HS-27A (cell line): ENCODE measurements around the gene ZNRF3.
"Not testable (repeated sequence)": the region's sequence is repeated elsewhere in the genome, so short reads cannot be mapped to it uniquely, and the experiment has no call there.

Experiments
- DNase-seq: peaks from one replicate; pipeline ENCODE4 v3.0.0-alpha.2; 2012; ENCODE audit warnings: low read depth, missing footprints

Gene ZNRF3

DNA sequence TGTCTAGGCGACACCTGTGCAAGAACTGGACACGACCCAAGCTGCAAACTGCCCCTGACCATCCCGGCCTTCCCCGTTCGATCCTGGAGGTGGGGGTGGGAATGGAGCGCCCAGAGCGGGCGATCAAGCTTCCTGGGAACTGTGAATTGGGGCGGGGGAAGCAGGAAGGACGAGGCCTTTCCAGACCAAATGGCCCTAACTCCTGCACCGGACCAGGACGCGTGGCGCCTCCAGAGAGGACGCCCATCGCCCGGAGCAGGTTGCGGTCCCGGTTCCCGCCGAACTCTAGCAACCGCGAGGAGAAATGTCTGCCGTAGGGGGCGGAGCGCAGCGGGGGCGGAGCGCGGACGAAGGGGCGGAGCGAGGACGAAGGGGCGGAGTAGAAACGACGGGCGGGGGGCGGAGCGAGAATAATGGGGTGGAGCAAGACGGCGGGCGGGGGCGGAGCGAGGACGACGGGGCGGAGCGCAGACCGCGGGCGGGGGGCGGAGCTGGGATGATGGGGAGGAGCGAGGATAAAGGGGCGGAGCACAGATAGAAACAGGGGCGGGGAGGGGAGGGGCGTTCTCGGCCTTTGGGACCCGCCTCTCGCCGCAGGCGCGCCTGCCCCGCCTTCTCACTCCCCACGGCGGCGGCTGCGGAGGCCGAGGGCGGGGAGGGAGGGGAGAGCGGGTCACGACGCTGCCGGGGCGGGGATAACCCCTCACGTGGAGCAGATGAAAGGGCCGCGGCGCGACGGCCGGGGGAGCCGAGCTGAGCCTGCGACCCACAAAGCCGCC, at the start of gene ZNRF3:
Gene ZNRF3 (plus strand): TSS at position 695 of the 779 bp plus-strand sequence. CDS start 195 bp downstream, outside the sequence.
- DNase-seq, result peak; percentile 48

GRCh38 chr22:28835630-28836189, 47.7 kb upstream of the ZNRF3 start:
- DNase-seq, result no peak

- no peak for DNase-seq
Measured at GRCh38 chr22:28837640-28838039, 45.7 kb upstream of the ZNRF3 start.

DNA sequence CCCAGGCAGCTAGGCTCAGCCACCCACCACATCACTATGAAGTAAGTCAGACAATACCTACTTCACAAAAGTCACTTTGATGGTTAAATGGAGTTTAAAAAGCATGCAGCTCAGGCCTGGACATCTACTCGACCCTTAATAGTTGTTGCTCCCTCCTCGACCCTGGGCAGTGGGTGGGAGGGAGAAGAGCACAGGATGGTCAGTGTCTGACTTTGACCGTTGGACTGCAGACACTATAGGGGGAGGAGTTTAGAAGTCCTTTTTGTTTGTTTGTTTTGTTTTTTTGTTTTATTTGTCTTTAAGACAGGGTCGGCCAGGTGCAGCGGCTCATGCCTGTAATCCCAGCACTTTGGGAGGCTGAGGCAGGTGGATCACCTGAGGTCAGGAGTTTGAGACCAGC, 44.4 kb upstream of the ZNRF3 start:
- DNase-seq, result no peak

DNA sequence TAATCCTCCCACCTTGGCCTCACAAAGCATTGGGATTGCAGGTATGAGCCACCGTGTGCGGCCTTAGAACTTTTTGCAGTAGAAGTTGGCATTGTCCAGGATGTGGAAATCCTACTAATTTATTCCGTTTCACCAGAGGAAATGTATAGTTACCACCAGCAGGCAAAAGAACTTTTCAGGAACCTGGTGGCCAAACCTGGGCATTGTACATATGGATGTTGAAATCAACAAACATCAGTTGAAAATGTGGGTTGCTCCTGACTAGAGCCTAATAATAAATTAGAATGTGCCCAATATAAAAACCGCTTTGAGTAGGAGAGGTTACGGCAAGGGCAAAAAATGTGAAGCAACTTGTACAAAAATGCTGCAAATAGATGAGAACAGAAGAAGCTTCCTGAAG, 42.3 kb upstream of the ZNRF3 start:
- no peak for DNase-seq

DNA sequence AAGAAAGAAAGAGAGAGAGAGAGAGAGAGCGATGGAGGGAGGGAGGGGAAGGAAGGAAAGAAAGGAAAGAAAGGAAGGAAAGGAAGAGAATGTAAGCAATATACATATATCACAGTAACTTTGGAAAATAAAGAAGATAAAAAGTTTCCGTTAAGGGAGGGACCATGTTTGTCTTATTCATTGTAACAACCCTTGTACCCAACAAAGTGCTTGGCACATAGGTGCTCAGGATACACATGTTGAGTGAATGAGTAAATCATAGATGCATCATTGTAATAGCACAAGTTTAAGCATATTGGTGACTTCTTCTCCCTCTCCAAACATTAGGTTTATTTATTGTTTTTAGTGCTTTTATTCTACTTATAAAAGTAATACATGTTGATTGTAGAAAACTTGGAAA, 39.7 kb upstream of the ZNRF3 start:
- no peak for DNase-seq

- DNase-seq, result not testable (repeated sequence)
Measured at GRCh38 chr22:28844277-28844676, 39.1 kb upstream of the ZNRF3 start.

DNA sequence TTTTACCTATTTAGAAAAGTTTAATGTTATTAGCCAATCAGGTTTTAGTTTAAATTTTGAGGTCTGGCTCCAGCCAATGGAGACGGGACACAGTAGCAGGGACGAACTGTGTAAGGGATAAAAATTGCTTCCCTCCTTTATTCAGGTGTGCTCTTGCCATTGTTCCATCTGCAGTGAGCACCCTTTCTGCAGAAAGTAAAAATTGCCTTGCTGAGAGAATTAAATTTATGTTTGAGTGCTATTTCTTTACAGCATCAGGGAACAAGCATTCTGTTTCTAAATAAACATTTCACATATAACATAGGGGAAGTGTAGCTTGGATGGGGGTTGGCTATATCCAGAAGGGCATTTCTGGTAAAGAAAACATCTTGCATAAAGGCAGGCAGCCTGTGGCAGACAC, 36.4 kb upstream of the ZNRF3 start:
- DNase-seq, result no peak

- peak; percentile 20 for DNase-seq
Measured at GRCh38 chr22:28855355-28856094, 27.8 kb upstream of the ZNRF3 start.

DNA sequence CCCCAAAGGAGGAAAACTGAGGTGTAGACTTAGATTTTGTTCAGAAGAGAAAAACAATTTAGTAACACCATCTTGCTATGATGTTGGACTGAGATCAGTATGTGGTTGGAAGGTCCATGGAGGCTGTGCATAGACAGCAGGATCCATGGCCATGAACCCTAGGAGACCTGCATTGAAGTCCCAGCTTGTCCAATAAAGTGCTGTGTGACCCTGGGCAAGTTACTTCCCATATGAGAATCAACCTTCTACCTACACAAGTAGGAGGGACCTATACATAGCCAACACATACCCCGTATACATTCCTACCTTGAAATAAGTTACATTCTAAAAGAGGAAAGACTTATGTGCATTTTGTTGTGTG, 27.3 kb upstream of the ZNRF3 start:
- no peak for DNase-seq

- DNase-seq, result no peak
Measured at GRCh38 chr22:28857288-28857687, 26.1 kb upstream of the ZNRF3 start.

GRCh38 chr22:28864878-28865596, 18.3 kb upstream of the ZNRF3 start:
- no peak for DNase-seq

DNA sequence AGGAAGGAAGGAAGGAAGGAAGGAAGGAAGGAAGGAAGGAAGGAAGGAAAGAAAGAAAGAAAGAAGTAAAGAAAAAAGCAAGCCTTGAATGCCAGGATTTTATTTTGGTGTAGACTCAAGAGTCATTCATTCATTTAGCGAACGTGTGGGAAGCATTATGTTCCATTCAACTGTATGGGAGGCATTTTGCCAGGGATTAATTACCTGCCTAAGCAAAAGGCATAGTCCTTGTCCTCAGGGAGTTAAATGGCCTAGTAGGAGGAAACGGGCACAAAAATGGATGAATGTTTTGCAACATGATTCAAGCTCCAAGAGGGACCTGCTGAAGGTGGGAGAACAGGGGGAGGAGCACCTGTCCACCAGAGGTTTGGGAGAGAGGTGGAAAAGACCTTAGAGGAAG, 16.2 kb upstream of the ZNRF3 start:
- DNase-seq, result no peak

- not testable (repeated sequence) for DNase-seq
Measured at GRCh38 chr22:28868389-28868788, 15.0 kb upstream of the ZNRF3 start.

DNA sequence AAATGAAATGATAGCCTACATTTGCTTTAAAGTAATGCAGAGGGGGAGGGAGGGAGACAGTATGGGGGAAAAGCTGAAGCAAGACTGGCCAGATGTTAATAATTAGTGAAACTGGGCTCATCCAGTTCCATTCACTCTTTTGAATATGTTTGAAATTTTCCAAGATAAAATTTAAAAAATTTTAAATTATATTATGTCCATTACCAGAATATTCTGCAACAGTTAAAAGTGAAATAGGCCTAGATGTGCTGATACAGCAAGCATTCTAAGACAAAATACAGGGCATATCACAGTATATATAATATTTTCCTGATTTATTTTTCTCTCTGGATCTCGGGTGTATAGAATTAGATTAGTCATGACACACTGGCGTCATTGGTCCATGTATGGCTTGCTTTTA, 13.6 kb upstream of the ZNRF3 start:
- no peak for DNase-seq

DNA sequence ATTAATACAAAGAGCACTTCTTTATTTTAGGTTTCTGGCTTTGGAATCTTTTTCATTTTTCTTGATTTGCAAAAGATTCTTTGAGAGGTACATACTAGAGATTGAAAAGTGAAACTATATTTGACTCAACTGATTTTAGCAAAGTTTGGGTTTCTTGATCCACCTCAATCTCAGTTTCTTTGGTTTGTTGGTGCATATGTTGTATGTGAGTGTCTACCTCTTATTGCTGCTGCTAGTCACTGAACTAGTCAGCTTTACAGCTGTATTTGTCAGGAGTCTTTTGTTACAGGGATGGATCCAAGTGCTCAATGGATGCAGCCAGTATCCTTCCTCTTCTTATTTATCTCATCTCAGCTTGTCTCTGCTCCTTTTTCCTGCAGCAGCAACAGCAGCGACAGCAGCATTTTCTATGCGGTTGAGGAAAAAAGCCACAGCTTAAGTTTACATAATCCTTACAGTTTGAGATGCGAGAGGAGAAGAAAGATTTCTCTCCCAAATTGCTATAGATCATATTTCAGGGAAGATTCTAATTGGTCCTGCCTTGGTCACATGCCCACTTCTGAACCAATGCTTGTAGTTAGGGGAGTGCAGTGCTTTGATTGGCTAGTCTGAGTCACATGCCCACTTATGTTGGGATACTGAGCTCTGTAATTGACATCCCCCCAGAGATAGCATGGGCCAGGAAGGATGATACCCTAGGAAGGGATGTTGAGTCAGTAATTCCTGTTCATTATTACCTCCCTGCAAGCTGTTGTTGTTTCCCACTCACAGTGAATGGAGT, 10.0 kb upstream of the ZNRF3 start:
- no peak for DNase-seq

DNA sequence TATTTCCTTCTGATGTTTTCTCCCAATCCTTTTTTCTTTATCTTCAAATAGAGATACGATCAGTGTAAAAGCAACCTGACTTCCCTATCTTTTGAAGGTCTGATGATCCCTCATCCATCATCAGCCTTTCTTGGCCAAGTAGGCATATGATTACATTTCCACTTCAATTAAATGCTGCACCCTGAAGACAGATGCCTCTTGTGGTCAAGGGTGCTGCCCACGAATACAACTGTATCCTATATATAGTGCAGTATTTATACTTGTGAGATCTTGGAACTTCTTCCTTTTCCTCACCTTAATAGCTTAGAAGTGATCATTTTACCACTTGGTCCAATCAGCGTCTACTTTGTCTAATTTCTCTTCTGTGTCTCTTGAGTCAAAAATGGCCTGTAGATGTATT, 9.3 kb upstream of the ZNRF3 start:
- DNase-seq, result no peak

- no peak for DNase-seq
Measured at GRCh38 chr22:28874811-28875320, 8.5 kb upstream of the ZNRF3 start.

DNA sequence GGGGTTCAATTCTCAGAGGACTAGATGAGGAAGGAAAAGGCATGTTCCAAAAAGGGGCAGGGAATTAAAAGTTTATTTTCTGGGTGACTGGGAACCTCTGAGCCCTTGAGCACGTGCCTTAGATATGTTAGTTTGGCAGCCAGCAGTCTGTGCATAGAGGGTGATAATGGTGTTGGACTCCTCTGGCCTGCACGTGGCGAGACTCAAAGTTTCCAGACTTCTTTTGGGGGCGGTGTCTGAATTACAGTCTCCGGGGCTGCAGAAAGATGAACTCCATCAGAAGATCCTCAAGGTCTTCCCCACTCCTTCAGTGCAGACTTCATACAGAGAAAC, 861 bp upstream of the ZNRF3 start:
- no peak for DNase-seq

DNA sequence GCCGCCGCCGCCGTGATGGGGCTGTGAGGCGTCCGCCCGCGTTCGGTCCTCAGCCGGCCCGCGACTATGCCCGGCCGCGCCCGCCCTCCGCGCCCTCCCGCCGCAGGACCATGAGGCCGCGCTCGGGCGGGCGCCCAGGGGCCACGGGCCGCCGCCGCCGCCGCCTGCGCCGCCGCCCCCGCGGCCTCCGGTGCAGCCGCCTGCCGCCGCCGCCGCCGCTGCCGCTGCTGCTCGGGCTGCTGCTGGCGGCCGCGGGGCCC, 215 bp downstream of the ZNRF3 start:
- DNase-seq, result no peak

DNA sequence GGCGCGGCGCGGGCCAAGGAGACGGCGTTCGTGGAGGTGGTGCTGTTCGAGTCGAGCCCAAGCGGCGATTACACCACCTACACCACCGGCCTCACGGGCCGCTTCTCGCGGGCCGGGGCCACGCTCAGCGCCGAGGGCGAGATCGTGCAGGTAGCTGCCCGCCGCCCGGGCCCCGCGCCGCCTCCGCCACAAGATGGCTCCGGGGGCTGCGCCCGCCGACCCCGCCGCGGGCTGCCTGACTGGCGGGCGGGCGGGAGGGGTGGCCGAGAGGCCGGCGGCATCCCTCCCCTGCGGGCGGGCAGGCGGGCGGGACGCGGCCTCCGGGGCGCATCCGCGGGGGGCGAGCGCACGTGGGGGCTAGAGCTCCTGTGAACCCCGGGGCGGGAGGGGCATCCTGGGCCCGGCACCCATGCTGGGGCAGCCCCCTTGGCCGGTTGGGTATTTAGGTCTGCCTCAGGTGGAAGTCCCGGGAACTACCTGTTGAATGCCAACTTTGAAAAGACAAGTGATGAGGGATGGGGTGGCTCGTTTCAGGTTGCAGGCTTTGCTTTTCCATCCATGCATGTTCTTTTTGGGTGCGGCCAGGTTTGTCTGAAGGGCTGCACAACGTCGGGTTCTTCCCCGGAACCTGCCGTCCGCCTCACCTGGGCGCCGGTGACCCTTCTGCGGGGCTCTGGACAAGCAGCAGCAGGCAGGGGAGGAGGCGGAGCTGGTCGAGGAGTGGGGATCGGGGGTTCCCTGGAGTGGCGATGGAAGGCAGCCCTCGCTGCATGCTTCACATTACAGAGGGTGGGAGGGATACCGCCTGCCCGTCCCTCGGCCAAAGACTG, 760 bp downstream of the ZNRF3 start:
- DNase-seq, result no peak
